GM20000 (cell line): ENCODE measurements around the gene MSLN.
"Not testable (repeated sequence)": the region's sequence is repeated elsewhere in the genome, so short reads cannot be mapped to it uniquely, and the experiment has no call there.

ENCODE experiments used
- DNase-seq: peaks from one replicate; pipeline ENCODE4 v3.0.0; 2012; ENCODE audit warnings: low spot score
- TF ChIP-seq, protein P1 (sequence below): IDR thresholded peaks from 2 replicates; pipeline ENCODE4 v1.5.1; 2012; ENCODE audit warnings: mild to moderate bottlenecking, control low read depth; ENCODE audit errors: extremely low read depth, missing control alignments

The MSLN gene

DNA sequence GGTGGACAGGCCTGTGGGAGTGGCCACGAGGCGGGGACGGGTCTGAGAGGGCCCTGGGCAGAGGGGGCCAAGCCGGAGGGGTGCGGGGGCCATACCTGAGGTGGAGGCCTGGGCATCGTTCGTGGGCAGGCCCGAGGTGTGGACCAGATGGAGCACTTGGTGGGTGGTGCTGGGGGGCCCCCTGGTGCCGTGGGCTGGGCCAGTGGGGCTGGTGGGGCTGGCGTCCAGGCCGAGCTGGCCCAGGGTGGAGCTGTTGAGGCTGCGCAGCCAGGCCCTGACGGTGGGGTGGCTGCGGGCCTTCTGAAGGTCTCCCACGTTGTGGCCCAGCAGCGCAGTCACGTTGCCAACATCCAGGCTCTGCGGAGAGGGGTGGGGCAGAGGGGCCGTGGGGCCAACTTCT, 9.4 kb downstream of the MSLN start:
- TF ChIP-seq, protein P1, sequence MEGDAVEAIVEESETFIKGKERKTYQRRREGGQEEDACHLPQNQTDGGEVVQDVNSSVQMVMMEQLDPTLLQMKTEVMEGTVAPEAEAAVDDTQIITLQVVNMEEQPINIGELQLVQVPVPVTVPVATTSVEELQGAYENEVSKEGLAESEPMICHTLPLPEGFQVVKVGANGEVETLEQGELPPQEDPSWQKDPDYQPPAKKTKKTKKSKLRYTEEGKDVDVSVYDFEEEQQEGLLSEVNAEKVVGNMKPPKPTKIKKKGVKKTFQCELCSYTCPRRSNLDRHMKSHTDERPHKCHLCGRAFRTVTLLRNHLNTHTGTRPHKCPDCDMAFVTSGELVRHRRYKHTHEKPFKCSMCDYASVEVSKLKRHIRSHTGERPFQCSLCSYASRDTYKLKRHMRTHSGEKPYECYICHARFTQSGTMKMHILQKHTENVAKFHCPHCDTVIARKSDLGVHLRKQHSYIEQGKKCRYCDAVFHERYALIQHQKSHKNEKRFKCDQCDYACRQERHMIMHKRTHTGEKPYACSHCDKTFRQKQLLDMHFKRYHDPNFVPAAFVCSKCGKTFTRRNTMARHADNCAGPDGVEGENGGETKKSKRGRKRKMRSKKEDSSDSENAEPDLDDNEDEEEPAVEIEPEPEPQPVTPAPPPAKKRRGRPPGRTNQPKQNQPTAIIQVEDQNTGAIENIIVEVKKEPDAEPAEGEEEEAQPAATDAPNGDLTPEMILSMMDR = no peak
- no peak for DNase-seq

DNA sequence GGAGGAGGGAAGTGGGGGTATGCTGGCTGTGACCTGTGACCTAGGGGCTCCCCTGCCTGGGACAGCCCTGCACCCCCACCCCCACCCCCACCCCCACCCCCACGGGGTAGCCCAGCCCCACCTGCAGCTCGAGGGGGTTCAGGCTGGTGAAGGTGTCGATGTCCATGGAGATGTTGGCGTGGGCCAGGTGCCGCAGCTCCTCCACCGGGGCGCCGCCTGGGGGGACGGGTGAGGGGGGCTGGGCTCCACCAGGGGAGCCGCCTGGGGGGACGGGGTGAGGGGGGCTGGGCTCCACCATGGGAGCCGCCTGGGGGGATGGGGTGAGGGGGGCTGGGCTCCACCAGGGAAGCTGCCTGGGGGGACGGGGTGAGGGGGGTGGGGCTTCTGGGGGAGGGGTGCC, 9.9 kb downstream of the MSLN start:
- no peak for DNase-seq
- TF ChIP-seq, protein P1 = no peak

DNA sequence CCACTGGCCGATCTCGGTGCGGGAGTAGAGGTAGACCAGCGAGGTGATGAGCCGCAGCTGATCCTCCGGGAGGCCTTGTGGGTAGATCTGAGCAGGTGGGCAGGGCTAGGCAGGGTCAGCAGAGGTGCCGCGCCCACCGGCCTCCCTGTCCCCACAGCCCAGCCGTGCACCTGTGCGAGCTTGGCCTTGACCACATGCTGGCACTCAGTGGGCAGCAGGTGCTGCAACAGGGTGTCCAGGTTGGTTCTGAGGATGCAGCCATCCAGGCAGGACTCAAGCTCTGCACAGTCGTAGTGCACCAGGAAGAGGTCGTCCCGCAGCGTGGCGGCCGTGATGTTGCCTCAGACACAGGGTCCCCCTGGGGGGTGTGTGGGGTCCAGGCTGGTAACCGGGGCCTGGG, 12.4 kb downstream of the MSLN start:
- TF ChIP-seq, protein P1 = no peak
- DNase-seq = no peak

DNA sequence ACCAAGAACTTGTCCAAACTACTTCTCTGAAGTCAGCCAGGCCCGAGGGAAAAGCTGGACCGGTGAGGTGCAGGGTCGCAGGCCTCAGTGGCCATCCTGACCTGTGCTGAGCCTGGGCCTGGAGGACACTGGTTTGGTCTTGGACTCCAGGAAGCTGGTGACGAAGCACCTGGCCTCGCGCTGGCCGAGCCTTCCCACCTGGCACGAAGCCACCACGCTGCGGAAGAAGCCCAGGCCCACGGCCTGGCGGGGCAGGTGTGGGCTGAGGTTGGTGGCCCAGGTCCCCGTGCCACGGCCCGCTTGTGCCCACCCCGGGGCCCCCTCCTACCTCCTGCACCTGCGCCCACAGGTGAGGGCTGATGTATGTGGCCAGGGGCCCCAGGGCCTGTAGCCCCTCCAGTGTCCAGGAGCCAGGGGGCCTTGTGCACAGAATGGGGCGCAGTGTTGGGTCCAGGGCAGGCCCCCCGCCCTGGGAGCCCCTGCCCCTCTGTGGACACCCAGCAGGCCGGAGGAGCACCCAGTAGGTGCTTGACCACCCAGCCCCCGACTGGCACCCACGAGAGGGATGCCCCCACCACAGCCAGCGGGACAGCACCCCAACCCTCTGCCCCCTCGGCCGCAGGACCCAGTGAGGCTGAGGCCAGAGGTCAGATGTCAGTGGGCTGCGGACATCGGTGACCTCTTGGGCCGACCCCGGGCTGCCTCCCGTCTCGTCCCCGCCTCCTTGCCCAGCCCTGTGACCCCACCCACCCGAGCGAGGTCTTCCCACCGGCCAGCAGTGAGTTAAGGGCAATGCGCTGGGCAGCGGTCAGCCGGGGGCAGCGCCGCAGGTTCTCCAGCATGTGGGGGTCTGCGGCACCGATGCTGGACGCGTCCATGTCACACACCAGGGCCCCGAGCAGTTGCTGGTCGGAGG, 13.8 kb downstream of the MSLN start:
- TF ChIP-seq, protein P1 = no peak
- DNase-seq = no peak

DNA sequence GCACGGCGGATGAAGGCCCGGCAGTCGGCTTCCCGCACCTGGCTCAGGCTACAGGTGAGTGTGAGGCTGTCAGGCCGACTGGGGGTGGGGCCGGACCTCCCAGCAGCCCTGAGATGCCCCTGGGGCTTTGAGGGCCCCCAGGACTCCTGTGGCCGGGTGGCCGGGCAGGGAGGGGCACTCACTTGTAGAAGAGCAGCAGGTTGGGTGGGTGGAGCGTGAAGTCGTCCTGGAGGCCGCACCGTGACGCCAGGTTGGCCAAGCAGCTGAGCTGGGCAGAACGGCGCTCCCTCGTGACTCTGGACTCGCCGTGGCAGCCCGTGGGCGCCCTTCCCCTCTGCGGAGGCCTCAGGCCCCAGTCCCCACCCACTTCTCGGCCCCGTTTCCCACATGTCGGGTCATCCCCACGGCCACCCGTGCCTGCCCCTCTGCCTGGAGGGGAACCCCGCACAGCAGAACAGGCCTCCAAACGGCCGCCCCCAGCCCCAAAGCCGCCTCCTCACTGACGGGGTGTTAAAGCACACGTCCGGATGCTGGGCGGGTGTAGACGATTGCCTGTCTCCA, 14.8 kb downstream of the MSLN start:
- no peak for DNase-seq
- TF ChIP-seq, protein P1 = no peak

DNA sequence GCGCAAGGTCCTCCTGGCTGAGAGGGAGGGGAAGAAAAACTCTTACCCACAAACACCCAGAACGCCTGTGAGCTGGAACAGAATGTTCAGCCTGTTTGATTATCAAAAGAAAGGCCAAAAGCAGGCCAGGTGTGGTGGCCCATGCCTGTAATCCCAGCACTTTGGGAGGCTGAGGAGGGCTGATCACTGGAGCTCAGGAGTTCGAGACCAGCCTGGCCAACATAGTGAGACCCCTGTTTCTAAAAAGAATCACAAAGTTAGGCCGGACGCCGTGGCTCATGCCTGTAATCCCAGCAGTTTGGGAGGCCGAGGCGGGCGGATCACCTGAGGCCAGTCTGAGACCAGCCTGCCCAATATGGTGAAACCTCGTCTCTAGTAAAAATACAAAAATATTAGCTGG, 15.8 kb downstream of the MSLN start:
- DNase-seq = not testable (repeated sequence)

DNA sequence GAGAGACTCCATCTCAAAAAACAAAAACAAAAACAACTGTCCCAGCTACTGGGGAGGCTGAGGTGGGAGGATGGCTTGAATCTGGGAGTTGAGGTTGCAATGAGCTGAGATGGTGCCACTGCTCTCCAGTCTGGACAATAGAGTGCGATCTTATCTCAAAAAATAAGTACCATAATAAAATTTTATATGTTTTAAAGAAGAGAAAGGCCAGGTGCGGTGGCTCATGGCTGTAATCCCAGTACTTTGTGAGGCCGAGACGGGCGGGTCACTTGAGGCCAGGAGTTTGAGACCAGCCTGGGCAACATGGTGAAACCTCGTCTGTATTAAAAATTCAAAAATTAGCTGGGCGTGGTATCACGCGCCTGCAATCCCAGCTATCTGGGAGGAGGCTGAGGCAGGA, 16.3 kb downstream of the MSLN start:
- TF ChIP-seq, protein P1 = no peak
- DNase-seq = no peak
